Mucosa of descending colon (tissue), 3 donors: ENCODE results near the gene ESD. TPM values are rescaled to one million over a fixed set of nuclear protein-coding genes. Genes with fewer than 3 reads are reported as not detected.
"Not testable (repeated sequence)": the region's sequence is repeated elsewhere in the genome, so short reads cannot be mapped to it uniquely, and the experiment has no call there.

Experiments used
- ATAC-seq: fragments of 200-7000 bp; cut with Tn5 transposase; one replicate; pipeline ENCODE4 v1.9.1; 2020; ENCODE audit warnings: mild to moderate bottlenecking, moderate library complexity
- DNase-seq, 3 donors: peaks; one replicate each; pipeline ENCODE4 v3.0.0-alpha.2; 2020
- H3K36me3 ChIP-seq: fragments of 200-600 bp; one replicate; pipeline ENCODE4 v1.8.0; 2021; ENCODE audit warnings: low read depth, mild to moderate bottlenecking
- H3K4me1 ChIP-seq: fragments of 200-600 bp; one replicate; pipeline ENCODE4 v1.8.0; 2021; ENCODE audit warnings: low read depth, mild to moderate bottlenecking
- H3K4me3 ChIP-seq: fragments of 200-600 bp; one replicate; pipeline ENCODE4 v1.8.0; 2021; ENCODE audit warnings: mild to moderate bottlenecking
- H3K9me3 ChIP-seq: fragments of 200-600 bp; one replicate; pipeline ENCODE4 v1.8.0; 2021; ENCODE audit warnings: mild to moderate bottlenecking
- intact Hi-C, 2 donors: fragments of 100-400 bp; cut with DNase I in 1 of 2; cut with micrococcal nuclease in 1 of 2; formaldehyde crosslinking; loops; one replicate each; pipeline versions ENCODE4 v1.11.0 to v1.11.1; 2022; cut with DNase I, micrococcal nuclease
- total RNA-seq, 3 donors: library from RNA; stranded (reverse); fragmentation: NEBNext Ultra II Directional in 2 of 3; extraction: Animal tissue kit (Norgen Biotek cat#: 25700) in 2 of 3; gene quantifications; one replicate each; pipeline versions ENCODE4 v1.2.1 to v1.2.4, GENCODE V29; 2021 to 2023
- TF ChIP-seq, protein P1 (sequence below): fragments of 200-600 bp; IDR thresholded peaks from one replicate; pipeline ENCODE4 v1.8.0; 2022; ENCODE audit warnings: antibody characterized with exemption, mild to moderate bottlenecking
- donor health status: DM: no; HTN: no; CAD: no; lungs with moderate emphysema.
- donor health status: DM: no; HTN: no; CAD: no.
- donor health status: DM: no; HTN: yes; CAD: no.

Gene ESD
- total RNA-seq, 3 donors from 2014 or later: 86.1 to 98.0 (median 97.0) TPM

DNA sequence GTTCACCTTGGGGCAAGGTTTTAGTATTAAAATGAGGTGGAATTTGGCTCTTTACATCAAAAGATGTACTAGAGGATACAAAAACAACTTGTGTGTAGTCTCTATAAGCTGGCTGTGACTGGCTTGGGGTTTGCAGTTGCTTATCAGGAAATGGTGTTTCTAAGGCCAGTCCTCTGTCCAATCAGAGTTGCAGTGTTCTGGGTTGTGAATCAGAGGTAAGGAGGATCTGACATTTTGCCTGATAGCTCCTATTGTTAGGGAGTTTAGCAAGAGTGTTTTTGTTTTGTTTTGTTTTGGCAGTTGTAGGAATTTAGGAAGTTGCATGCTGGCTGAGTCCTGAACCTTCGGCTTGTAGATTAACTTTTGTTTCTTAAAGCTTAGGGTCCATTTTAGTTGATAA, 20.1 kb upstream of the ESD start:
- no peak for ATAC-seq
- intact Hi-C loops: no loop called here

DNA sequence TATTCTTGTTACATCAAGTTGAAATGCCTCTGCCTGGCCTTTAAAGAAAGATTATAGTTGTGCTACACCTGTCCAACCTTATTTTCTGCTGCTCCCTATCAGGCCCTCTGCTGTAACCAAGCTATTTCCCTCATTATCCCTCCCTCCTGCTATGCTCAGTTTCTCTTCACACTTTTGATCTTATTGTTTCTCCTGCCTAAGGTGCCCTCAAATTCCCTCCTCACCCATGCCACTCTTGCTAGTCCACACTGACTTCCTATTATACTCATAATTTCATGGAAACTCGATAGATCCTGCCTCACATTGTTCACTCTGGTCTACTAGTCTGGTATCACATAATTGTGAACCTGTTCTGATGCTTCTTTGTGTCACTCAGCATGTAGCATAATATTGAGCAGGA, 19.4 kb upstream of the ESD start:
- intact Hi-C loops: no loop called here
- Histone ChIP-seq H3K4me1 (no peaks in the 10 kb centered on the region), H3K9me3 (peaks cover 11% of the 10 kb centered on the region), H3K36me3 (no peaks in the 10 kb centered on the region), H3K4me3 (no peak overlapping the region)
- DNase-seq: no peak
- TF ChIP-seq, protein P1, sequence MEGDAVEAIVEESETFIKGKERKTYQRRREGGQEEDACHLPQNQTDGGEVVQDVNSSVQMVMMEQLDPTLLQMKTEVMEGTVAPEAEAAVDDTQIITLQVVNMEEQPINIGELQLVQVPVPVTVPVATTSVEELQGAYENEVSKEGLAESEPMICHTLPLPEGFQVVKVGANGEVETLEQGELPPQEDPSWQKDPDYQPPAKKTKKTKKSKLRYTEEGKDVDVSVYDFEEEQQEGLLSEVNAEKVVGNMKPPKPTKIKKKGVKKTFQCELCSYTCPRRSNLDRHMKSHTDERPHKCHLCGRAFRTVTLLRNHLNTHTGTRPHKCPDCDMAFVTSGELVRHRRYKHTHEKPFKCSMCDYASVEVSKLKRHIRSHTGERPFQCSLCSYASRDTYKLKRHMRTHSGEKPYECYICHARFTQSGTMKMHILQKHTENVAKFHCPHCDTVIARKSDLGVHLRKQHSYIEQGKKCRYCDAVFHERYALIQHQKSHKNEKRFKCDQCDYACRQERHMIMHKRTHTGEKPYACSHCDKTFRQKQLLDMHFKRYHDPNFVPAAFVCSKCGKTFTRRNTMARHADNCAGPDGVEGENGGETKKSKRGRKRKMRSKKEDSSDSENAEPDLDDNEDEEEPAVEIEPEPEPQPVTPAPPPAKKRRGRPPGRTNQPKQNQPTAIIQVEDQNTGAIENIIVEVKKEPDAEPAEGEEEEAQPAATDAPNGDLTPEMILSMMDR: no peak
- ATAC-seq: no peak

More for the DNA sequence above, 20.1 kb upstream of the ESD start:
- TF ChIP-seq, protein P1: no peak
- H3K4me1 ChIP-seq: no peaks in the 10 kb centered on the region
- H3K4me3 ChIP-seq: no peak overlapping the region
- no peak for DNase-seq
- H3K36me3 ChIP-seq: no peaks in the 10 kb centered on the region
- H3K9me3 ChIP-seq: peaks cover 7% of the 10 kb centered on the region

DNA sequence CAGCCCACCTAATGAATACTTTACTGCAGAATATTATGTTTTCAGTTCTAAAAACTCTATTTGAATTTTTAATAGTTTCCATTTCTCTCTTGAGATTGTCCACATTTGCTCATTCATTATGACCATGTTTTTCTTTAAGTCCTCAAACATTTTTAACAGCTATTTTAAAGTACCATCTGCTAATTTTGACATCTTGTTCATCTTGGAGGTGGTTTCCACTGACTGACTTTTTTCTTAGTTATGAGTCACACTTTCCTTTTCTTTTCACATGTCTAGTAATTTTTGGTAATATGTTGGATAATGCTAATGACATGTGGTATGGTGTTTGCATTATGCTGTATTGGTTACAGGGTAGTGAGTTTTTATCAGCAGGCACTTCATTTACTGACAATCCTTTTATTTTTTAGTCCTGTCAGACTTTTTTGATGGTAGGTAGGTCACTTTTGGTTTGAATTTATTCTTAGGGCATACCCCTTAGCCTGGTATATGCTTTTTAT, 15.4 kb upstream of the ESD start:
- TF ChIP-seq, protein P1: no peak
- H3K4me3 ChIP-seq: no peak overlapping the region

DNA sequence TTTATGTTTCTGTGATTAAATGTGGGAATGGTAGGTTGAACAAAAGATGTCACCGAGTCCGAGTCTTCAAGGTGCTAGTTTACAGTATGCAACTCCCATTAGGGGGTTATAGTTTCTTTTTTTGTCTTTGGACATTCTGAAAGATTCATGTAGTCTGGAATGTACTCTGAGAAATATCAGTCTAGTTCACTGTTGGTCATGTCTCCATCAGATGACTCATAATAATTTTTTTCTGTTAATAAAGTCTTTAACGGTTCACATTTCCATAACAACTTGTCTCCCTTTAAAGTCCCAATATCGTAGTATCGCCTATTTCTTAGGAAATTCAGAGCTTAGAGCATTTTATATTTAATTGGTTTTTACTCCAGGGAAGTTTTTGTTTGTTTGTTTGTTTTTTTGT, 13.5 kb upstream of the ESD start:
- intact Hi-C loops: no loop called here
- ATAC-seq: no peak
- H3K4me1 ChIP-seq: no peaks in the 10 kb centered on the region
- no peak for DNase-seq
- no peaks in the 10 kb centered on the region for H3K36me3 ChIP-seq
- no peak overlapping the region for H3K4me3 ChIP-seq
- H3K9me3 ChIP-seq: peaks cover 11% of the 10 kb centered on the region
- TF ChIP-seq, protein P1: no peak

More for the DNA sequence above, 15.4 kb upstream of the ESD start:
- no peaks in the 10 kb centered on the region for H3K36me3 ChIP-seq
- DNase-seq: no peak
- intact Hi-C loops: no loop called here
- ATAC-seq: no peak
- H3K4me1 ChIP-seq: no peaks in the 10 kb centered on the region
- H3K9me3 ChIP-seq: peaks cover 11% of the 10 kb centered on the region

DNA sequence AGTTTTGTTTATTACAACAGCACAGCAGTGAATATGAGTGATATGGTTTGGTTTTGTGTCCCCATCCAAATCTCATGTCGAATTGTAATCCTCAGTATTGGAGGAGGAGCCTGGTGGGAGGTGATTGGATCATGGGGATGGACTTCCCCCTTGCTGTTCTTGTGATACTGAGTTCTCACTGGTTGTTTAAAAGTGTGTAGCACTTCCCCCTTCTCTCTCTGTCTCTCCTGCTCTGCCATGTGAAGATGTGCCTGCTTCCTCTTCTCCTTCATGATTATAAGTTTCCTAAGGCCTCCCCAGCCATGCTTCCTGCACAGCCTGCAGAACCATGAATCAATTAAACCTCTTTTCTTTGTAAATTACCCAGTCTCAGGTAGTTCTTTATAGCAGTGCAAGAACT, 8.0 kb upstream of the ESD start:
- ATAC-seq, intact Hi-C loops, H3K4me1 ChIP-seq, H3K9me3 ChIP-seq, H3K36me3 ChIP-seq, DNase-seq, H3K4me3 ChIP-seq: not testable (repeated sequence)

DNA sequence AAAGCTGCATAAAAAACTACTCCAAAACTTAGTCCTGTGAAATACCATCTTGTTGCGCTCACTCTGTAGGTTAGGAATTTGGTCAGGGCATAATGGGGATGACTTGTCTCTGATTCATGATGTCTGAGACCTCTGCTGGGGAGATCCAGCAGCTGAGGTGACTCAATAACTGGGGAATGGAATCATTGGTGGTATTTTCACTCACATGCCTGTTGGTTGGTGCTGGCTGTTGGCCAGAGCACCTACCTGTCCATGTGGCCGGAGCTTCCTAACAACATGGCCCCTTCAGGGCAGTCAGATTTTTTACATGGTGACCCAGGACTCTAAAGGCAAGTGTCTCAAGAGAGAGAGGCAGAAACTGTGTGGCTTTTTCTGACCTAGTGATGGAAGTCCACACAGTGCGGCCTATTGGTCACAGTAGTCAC, 7.4 kb upstream of the ESD start:
- ATAC-seq: no peak
- Histone ChIP-seq H3K4me3 (no peak overlapping the region), H3K4me1 (no peaks in the 10 kb centered on the region), H3K36me3 (no peaks in the 10 kb centered on the region), H3K9me3 (no peaks in the 10 kb centered on the region)
- intact Hi-C loops: no loop called here
- no peak for DNase-seq
- TF ChIP-seq, protein P1: no peak
